GM18873 (cell line): ENCODE measurements around the gene PIN4.
A peak's percentile ranks its signal among the peaks of the same experiment; 100 is the strongest.
"Not testable (repeated sequence)": the region's sequence is repeated elsewhere in the genome, so short reads cannot be mapped to it uniquely, and the experiment has no call there.

ENCODE experiments used
- ATAC-seq: cut with Tn5 transposase; IDR thresholded peaks from one replicate; pipeline ENCODE4 v1.9.1; 2021; ENCODE audit warnings: mild to moderate bottlenecking, moderate library complexity, moderate number of reproducible peaks; ENCODE audit not compliant: unreplicated experiment, low FRiP score

Gene PIN4

DNA sequence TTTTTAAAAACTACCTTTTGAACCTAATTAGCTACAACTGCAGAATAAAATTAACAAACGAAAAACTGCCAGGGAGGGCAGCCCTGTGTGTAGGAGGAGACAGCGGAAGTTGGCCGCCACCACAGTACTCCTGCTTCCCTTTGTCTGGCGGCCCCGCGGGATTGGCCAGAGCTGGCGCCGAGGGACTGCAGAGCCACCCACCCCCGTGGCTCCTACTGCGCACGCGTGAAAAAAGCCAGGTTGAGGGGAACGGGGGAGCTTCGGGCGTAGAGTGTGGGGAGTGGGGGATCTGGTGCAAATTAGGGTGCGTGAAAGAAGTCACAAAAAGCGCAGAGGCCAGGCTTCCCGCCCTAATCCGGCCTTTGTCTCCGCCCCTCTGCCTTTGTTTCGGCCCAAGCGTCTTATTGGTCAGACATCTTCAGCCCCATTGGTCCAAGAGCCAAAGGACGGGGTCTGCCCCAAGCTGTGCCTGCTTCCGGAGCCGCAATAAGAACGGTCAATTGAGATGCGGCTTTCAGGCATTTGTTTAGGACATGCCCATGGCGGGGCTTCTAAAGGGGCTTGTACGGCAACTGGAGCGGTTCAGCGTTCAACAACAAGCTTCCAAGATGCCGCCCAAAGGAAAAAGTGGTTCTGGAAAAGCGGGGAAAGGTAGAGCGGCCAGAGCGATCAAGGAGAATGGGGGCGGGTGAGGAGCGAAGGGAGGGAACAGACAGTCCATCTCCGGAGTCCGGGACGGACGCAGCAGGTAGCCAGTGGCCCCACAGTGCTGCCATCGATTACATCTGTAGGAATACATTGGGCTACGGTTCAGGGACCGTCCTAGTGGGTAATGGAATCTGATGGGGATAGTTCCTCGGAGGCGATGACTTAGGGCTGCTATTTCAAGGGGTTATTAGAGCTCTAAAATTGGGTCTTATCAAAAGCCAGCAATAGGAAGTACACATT, at the start of gene PIN4:
PIN4 (plus strand) TSS at position 580 of the 948 bp plus-strand sequence; CDS start at position 609, 29 bp downstream.
- peak; percentile 90 for ATAC-seq

DNA sequence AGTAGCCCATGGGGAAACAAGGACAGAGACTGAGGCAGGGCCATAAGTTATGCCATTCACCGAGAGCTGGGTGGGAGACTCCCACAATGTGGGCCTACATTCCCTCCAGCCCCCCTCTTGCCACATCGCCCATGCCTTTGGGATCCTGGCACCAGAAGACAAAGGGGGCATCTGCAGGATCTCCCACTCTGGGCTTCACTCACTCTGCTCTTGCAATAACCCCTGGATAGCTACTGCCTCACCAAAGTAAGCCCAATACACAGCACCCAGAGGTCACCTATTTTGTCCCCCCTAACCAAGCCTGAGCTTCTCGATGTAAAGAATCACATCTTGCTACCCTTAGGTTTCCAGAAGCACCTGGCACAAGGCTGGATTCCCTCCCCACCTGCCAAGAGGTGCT, 49.1 kb upstream of the PIN4 start:
- ATAC-seq: no peak

DNA sequence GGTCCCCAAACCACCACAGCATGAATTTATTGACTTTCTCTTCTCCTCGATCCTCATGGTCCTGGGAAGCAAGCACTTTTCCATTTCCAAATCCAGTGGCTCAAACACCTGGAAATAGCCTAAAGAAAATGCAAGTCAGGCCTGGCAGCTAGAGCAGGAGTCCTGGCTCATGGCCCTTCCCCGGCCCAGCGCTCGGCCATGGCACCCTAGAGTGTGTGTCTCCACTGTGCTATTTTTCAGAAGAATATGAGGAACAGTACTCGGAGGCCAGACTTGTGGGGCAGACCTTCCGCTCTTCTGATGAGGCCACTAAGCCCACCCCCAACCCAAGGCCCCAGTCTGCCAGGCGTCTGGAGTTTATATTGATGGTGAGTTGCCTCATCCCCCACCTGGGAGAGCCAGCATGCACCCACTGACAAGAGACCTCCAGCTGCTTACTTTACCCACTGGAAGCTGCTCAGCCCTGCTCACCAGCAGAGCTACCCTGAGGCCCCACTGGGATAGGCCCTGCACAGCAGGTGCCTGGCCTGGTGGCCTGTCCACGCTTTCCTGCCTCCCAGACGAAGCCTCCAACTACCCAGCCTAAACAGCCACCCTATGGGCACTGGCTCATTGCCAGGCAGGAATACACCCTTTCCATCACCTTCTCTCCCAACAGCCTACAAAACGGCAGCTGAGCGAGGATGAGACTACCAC, 47.6 kb upstream of the PIN4 start:
- ATAC-seq: no peak

DNA sequence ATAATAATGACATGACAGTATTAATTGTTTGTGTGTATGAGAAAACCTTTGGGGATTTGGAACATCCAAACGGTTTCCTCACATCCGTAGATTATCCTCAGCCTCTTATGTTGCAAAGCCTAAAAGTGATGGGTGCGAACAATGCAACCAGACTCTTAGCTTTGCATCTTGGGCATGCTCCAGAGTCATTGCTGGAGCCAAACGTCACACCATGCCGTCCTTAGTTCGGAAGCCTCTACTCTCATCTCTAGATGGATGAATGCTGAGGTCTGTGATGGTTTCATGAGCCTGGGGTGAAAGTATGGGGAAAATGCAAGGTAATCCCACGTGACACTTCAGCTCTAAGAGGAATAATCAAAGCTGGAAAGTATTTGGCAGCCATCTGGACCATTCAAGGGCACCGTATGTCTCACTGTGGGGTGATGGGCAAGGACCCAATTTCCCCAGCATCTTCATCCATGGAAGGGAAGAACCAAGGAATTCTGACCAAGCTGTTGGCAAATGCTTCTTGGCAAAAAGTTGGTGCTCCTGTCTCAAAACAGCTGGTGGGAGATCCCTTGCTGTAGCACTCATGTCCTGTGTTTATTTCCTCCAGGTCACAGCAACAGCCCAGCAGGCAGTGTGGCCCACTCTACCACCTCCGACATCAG, 43.6 kb upstream of the PIN4 start:
- ATAC-seq: no peak

DNA sequence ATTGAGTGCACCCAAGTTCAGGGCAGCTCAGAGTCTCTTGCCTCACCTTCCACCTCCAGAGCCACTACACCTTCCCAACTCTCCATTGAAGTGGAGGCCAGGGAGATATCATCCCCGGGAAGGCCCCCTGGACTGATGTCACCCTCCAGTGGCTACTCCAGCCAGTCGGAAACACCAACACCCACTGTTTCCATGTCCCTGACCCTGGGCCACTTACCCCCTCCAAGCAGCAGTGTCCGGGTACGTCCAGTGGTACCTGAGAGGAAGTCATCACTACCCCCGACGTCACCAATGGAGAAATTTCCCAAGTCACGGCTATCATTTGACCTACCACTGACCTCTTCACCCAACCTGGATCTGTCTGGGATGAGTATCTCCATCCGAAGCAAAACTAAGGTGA, 42.0 kb upstream of the PIN4 start:
- no peak for ATAC-seq

DNA sequence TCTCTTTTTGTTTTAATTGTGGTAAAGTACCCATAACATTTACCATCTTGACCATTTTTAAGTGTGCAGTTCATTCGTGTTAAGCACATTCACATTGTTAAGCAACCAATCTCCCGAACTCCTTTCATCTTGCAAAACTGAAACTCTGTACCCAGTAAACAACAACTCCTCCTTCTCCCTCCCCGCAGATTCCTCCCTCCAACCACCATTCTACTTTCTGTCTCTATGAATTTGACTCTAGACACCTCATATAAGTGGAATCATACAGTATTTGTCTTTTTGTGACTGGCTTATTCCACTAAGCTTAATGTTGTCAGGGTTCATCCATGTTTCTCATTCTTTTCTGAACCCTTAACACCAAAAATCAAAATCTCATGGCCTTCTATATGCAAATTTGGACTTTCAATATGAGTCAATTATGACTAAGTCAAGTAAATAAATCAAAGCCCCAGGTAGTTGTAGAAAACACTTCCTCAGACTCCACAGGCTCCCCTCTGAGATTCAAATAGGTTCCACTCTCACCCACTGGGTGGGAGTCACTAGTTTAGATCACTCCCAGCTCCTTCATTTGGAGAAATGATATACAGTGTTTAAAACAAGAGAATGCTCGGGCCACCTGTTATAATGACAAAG, 40.1 kb upstream of the PIN4 start:
- ATAC-seq: no peak

DNA sequence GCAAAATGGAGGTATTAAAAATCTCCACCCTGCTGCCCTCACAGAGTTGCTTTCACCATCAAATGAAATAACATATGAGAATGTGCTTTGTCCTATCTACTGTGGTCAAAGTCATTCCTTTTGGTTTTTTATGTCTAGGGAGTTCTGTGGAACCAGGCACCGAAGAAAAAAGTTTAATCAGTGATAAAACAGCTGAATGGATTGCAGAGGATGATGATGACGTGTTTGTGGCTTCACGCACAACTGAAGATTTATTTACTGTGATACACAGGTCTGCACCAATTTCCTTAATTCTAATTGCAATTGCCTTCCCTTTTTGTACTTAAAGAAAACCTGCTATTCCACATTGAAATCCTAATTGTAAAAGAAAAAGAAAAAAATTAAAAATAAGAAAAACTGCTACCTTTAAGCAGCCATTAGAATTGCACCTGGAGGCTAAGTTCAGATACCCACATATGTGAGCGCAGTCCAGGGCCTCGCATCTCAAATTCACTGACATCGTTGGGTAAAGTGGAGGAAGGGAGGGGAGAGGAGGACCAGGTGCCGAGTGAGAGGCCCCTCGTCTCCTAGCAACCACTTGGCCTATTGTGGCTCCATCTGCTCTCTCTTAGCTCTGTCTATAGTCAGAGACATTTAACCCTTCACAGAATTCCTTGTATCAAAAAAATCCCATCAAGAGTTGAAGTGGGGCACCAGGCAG, 39.3 kb upstream of the PIN4 start:
- ATAC-seq: no peak

DNA sequence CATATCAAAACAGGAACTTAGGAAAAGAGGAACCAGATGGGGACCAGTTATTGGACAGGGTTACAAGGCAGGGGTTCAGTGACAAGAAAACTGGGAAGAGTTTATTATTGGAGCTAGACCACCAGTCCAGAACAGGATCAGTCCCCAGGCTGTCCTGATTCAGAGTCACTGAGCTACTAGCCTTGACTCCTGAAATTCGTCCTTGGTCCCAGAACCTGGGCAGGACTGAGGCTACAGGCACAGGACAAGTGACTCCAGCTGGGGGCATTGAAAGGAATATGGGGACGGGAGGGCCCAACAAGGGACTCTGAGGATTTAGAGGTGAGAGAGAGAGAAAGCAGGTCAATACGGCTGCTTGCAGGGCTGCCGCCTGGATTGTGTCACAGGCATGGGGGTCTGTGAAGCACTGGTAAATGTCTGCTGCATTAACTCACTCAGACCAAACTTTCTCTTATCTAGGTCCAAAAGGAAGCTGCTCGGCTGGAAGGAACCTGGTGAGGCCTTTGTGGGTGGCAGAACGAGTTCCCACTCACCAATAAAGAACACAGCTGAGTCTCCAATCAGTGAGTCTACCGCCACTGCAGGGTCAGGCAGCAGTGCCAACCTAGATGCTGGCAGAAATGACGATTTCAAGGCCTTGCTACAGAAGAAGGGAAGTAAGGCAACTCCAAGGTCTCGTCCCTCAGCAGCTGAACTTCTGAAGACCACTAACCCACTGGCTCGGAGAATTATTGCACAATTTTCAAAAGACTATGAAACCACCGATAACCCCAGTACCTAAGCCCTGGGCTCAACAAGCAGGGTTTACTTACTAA, 38.6 kb upstream of the PIN4 start:
- ATAC-seq: no peak

DNA sequence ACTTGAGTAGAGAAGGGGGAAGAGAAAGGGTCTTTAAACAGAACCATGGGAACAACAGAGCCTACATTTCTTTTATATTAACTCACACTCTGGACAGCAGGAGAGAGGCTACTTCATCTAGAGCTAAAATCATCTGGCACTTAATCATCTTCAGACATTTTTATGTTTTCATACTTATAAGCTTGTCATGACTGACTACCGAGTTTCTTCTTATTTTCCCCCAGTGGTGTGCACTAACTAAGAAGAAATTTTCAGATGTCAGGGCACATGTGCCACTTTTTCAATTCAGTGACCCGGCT, 38.0 kb upstream of the PIN4 start:
- no peak for ATAC-seq

DNA sequence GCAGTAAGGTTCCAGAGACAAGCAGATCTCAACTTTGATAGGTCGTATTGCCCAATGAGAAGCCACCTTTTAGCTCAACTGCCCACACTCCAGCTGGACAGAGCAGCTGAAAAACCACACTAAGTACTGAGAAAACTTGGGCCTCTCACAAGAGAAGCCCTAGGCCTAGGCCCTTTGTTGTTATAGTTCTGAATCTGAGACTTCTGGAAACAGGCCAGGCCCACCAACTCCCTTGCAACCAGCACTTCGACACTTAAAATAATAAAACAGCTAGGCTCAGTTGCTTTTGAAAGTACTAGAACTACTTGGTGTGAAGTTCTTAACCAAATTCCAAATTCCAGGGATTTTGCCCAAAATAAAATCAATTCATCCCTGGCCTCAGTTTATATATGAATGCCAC, 36.4 kb upstream of the PIN4 start:
- no peak for ATAC-seq

DNA sequence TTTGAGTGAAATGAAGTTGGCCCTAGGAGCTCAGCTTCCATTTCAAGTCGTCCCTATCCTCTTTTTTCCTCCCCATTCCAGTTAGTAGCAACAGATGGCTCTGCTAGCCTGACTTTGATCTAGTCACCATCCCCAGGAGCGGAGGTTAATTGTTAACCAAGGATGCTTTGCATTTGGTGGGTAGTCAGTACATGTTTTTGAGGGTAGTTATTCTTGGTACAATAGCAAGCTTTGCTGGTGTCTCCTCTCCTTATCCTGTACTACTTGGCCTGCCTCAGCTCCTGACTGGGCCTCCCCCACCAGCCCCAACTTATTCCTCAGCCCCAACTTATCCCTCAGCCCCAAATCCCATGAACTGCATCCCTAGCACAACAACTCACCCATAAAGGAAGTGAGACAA, 35.0 kb upstream of the PIN4 start:
- ATAC-seq: peak; percentile 62

DNA sequence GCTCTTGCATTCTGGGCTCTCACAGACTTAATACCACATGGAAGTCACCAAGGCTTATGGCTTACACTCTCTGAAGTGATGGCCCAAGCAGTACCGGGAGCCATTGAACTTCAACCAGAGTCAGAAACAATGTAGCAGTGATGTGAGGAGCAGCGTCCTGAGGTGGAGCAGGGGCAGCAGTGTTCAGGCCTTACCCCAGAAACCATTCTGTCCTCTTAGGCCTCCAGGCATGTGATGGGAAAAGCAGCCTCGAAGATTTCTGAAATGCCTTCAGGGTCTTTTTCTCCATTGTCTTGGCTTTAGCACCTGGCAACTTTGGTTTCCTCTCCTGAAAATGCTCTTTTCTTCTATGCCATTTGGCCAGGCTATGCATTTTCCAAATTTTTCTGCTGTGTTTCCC, 22.8 kb upstream of the PIN4 start:
- ATAC-seq: no peak

DNA sequence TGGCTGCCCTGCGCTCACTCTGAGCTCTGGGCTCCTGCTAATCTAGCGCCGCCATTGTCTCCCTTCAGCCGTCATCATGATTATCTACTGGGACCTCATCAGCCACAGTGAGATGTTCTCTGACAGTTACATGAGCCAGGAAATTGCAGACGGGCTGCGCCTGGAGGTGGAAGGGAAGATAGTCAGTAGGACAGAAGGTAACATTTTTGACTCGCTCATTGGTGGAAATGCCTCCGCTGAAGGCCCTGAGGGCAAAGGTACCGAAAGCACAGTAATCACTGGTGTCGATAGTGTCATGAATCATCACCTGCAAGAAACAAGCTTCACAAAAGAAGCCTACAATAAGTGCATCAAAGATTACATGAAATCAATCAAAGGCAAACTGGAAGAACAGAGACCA, 21.8 kb upstream of the PIN4 start:
- ATAC-seq: no peak

DNA sequence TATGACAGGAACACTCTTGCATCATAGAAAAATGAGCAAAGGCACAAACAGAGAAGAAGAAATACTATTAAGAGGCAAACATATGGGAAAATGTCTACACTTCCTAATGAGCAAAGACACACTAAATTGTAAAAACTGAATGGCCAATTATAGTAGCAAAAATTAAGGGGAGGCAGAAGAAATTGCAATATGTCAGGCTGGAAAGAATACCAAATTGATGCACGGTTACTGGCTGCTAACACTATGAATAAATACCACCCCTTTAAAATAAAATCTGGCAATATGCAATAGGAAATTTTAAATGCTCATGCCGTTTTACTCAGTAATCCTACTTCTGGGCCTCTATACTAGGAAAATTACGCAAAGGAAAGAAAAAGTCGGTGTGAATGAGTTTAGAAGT, 16.0 kb upstream of the PIN4 start:
- ATAC-seq: no peak

DNA sequence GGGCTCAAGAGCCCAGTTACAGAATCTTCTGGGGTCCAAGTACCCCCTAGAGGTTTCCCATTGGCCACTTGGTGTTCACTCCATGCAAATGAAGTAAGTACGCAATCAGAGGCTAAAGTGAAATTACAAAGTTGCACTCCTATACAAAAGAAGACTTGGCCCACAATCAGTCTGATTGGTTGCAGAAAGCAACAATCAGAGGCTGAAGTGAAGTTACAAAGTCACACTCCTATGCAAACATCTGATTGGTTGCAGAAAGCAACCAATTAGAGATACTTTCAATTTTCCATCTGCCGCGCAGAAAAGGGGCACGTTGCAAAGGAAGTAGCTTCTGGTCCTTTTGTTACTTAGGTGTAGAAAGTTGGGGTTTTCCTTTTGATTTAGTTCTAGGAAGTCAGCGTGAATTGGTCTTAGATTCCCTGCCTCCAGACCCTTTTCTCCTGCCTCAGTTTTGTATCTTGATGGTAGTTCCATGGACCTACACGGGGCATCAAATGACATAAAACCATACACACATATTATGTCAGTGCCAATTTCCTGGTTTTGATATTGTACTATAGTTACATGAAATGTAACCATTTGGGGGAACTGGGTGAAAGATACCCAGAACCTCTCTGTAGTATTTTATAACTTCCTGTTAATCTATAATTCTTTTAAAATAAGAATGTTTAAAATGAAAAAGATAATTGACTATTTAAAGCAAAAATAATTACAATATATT, 12.4 kb upstream of the PIN4 start:
- no peak for ATAC-seq

DNA sequence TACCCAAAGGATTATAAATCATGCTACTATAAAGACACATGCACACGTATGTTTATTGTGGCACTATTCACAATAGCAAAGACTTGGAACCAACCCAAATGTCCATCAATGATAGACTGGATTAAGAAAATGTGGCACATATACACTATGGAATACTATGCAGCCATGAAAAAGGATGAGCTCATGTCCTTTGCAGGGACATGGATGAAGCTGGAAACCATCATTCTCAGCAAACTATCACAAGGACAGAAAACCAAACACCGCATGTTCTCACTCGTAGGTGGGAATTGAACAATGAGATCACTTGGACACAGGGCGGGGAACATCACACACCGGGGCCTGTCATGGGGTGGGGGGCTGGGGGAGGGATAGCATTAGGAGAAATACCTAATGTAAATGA, 5.3 kb upstream of the PIN4 start:
- not testable (repeated sequence) for ATAC-seq

DNA sequence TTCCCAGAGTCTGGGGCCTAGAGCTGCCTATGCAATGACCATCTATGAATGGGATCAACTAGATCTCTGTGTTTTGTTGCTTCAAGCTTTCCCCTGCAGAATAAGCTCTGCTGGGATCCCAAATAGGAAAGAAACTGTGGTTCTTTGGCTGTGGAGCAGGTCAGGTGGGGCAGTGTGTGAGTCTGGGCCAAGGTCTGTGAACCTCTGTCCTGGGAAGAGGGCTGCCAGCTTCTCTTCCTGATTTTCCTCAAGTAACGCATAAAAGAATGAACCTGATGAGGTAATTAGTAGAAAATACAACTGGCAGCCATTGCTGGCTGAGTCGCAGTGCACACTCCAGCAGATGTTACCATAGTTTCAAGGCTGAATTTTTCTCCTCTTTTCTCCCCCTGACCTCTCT, 4.6 kb upstream of the PIN4 start:
- ATAC-seq: no peak

DNA sequence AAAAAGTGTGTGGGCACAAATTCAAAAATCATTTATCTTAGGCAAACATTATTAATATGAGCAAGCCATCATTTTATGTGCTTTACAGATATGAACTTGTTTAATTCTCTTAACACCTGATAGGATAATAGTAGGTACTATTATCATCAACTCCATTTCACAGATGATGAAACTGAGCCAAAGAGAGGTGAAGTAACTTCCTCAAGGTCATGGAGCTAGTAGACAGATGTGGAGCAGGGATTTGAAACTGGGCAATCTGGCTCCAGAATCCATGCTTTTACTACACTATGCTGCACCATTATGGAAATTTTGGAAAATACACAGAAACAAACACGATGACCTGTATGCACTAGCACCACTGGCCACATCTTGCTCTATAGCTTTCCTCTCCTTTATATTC, 1.0 kb upstream of the PIN4 start:
- peak; percentile 2 for ATAC-seq

DNA sequence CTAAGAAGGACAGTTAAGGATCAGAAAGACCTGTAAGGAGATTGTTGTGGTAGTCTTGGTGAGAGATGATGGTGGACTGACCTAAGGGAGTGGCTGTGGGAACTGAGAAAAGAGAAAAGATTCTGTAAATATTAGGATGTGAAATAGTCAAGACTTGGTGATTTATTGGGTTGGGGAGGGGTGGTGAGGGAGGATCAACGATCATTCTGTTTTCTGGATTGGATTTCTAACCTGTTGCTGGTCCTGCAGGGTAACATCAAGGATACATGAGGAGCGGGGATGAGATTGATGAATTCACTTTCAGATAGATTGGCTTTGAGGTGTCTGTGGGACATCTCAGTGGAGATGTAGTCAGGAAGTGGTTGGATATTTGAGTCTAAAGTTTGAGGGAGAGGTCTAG, 1.4 kb downstream of the PIN4 start:
- ATAC-seq: no peak
